NCI-H1105 treated with DMSO at 0.1 percent for 48 hours (cell line): ENCODE measurements around the gene CTTNBP2.
A peak's percentile ranks its signal among the peaks of the same experiment; 100 is the strongest.

Experiments used
- DNase-seq: peaks from one replicate; lab custom pipeline; 2025; lab: John Stamatoyannopoulos, UW

The CTTNBP2 gene, protein sequence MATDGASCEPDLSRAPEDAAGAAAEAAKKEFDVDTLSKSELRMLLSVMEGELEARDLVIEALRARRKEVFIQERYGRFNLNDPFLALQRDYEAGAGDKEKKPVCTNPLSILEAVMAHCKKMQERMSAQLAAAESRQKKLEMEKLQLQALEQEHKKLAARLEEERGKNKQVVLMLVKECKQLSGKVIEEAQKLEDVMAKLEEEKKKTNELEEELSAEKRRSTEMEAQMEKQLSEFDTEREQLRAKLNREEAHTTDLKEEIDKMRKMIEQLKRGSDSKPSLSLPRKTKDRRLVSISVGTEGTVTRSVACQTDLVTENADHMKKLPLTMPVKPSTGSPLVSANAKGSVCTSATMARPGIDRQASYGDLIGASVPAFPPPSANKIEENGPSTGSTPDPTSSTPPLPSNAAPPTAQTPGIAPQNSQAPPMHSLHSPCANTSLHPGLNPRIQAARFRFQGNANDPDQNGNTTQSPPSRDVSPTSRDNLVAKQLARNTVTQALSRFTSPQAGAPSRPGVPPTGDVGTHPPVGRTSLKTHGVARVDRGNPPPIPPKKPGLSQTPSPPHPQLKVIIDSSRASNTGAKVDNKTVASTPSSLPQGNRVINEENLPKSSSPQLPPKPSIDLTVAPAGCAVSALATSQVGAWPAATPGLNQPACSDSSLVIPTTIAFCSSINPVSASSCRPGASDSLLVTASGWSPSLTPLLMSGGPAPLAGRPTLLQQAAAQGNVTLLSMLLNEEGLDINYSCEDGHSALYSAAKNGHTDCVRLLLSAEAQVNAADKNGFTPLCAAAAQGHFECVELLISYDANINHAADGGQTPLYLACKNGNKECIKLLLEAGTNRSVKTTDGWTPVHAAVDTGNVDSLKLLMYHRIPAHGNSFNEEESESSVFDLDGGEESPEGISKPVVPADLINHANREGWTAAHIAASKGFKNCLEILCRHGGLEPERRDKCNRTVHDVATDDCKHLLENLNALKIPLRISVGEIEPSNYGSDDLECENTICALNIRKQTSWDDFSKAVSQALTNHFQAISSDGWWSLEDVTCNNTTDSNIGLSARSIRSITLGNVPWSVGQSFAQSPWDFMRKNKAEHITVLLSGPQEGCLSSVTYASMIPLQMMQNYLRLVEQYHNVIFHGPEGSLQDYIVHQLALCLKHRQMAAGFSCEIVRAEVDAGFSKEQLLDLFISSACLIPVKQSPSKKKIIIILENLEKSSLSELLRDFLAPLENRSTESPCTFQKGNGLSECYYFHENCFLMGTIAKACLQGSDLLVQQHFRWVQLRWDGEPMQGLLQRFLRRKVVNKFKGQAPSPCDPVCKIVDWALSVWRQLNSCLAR (N-terminal part only)

DNA sequence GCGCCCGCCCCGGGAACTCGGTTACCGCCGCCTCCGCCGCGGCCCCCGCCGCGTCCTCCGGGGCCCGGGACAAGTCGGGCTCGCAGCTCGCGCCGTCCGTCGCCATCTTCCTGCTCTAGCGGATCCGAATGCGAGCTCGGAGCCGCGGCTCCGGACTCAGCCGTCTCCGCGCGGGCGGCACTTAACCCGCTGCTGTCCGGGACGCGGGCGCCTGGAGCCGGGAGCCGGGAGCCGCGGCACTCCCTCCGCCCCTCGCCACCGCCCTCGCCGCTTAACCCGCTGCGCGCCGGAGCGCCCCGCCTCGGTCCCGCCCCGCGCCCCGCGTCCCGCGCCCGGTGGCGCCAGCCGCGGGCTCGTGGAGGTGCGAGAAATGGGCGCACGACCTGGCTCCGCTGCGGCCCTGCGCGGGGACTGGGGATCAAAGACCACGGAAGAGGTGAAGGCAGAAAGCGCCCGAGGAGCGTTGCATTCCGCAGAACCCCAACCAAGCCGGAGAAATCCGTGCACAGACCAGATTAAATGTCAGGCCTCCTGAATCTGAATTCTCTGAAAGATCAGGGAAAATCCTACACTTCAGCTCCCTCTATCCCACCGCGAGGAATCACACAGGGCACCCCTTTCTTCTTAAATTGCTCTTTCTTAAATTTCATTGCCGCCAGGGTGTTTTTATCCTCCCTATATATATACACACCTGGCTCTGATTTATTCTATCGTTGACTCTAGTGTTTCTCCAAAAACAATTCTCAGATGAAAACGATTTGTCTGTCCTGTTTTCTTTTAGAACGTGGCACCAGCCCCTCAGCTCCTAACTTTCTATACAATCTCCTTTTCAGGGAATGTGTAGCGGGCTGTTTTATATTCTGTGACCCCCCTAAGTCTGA lies at the start of gene CTTNBP2:
TSS of gene CTTNBP2 (minus strand) at position 132 of the 881 bp plus-strand sequence. CDS start at position 106, 26 bp downstream.
- DNase-seq: peak; percentile 19

DNA sequence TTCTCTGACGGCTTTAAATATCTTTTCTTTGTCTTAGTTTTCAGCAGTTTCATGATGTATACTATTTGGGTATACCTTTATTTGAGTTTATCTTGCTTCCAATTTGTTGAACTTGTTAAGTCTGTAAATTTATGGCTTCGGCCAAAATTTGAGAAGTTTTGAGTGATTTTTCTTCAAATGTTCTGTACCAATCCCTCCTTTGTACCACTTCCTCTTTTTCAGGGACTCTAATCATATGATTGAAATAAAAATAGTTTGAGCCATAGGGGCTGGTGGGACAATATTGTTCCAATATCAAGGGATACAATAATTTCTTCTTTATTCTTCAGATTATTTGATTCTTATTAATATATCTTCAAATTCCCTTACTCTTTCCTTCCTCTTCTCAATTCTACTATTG lies 43.1 kb upstream of the CTTNBP2 start:
- no peak for DNase-seq

DNA sequence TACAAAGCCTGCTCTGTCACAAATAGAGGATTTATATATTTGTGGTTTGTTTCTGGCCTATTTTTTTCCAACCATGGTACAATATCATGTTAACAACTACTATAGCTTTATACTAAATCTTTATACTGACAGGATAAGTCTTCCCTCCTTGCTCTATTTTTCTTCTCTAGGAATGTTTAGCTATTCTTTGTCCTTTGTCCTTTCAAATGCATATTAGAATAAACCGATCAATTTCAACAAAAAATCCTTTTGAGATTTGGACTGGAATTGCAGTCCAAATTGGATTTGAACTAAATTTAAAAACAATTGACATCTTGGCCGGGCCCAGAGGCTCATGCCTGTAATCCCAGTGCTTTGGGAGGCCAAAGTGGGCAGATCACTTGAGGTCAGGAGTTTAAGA lies 39.2 kb upstream of the CTTNBP2 start:
- no peak for DNase-seq

DNA sequence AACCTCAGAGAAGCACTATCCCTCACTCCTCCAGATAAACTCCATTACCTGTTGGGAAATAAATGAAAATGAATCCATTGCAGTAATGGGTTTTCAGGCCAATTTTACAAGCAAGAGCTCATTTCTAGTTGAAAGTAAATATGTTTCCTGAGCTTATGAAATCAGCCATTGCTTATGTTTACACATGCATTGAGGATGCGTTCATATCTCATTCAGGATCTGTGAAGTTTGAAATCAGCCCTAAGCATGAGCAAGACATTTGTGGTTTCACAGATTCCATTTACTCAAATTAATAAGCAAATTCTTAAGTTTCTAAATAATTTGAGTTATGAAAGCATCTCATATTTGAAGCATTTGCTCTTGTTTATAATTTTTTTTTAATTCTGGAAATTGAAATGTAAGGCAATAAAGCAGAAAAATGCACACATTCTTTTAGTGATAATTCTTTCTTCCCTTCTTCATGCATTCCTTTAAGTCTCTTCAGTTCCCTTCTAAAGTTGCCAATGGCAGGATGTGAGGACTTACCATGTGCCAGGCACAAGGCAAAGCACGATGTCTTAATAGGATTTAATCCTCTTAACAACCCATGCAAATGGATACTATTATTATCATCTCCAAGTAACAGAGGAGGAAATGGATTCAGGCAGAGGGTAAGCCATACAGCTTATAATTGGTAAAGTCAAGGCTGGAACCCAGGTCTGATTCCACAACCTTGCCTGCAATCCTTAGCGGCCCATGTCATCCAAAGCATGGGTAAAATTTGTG lies 35.0 kb upstream of the CTTNBP2 start:
- no peak for DNase-seq

DNA sequence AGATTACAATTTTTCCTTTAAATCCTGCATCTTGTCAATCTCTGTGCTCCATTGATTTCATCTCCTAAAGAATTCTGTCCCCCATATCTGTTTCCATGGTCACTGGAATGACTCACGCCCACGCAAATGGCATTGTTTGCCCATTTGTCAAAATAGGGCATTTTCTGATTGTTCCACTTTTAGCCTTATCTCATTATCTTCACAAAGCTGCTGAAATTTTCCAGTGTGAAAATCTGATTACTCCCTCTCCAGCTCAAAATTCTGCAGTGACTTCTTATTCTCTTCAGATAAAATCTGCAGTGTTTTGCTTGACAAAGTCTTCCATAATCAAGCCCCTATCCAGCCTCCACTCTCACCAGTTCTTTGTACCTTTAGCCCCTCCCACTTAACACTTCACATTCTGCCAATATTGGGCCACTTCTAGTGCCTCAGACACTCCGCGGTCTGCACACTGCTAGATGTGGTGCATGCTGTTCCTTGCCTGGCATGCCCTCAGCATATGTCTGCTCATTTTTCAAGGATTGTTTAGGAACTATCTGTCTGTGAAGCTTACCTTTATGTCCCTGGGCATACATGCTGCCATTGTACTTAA lies 33.9 kb upstream of the CTTNBP2 start:
- DNase-seq: no peak

DNA sequence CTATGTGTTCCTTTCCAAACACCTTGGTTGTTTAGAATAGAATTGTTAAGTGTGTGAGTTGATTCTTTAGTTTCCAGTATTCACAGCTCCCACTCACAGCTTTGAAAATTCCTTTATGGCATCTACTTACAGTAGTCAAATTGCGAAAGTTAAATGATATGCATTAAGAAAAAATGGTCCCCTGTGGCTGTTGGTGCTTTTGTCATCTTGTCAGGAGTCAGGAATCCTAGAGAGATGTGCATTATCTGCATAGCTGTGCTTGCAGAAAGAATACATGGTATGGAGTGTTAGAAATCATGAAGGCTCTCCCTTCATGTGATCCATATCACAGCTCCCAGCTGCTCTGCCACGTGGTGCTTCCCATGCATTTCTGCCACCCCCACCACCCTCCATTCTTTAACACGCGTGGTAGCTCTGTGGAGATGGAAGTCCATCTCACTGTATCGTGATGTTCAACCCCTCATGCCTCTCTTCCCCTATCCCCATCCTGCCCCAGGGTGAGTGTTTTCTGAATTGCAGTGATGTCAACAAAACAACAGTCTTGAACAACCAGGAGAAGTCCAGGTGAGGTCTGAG lies 29.2 kb upstream of the CTTNBP2 start:
- no peak for DNase-seq

DNA sequence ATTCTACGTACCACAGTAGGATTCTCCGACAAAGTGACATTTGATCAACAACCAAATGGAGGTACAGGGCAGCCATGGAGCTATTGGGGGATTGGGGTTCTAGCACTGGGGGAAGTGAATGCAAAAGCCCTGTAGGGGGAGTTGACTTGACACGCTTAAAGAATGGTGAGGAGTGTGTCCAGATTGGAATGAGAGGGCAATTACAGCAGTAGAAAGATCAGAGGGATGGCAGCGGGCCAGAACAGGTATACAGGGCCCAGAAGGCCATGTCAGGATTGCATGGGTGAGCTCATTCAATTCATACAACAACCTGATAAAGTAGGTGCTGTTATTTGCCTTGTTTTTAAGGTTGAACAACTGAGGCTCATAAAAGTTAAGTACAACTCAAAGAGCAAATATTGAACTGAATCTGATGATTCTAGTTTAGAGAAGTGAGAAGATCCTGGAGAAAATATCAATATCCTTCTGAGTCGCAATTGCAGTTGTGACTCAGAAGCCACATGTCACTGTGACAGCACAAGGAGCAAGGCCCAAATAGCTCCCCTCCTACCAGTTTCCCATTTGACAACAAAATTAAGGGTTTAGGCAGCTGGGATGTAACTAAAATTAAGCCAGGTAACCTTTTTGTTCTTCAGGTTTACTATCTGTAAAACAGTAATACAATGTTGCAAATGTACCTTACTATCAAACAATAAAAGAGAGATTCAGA lies 28.0 kb upstream of the CTTNBP2 start:
- peak; percentile 34 for DNase-seq

DNA sequence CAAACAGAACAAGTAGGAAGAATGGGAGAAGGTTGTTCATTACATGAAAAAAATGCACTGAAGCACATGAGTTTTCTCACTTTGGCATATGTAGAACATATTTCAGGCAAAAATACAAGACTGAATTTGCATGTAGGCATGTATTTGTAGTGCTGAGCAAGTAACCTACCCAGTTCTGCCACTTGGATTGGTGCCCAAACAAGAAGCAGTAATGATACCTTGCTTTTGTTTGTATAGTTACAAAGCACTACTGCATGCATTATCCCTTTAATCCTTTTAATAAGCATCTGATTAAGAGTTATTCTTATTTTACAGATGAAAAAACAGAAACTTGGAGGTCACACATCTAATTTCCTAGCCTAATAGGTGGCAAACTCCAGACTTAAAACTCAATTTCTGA lies 23.1 kb upstream of the CTTNBP2 start:
- peak; percentile 43 for DNase-seq

DNA sequence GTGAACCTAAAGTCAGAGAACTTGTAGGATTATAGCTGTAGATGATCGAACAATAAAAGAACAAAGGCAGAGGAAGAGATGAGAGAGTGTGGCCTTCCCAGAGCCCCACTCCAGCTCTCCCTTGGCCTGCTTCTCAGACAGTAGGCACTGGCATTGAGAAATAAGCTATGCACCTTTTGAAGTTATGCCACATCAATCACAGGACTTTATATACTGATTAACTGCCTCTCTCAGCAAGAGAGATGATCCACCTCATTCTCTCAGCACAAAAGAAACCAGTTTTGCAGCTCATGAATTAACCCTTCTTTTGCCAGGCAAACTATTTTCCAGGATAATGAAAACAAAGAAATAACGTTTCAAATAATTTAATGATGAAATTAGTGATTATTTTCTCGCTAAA lies 22.0 kb upstream of the CTTNBP2 start:
- DNase-seq: no peak

DNA sequence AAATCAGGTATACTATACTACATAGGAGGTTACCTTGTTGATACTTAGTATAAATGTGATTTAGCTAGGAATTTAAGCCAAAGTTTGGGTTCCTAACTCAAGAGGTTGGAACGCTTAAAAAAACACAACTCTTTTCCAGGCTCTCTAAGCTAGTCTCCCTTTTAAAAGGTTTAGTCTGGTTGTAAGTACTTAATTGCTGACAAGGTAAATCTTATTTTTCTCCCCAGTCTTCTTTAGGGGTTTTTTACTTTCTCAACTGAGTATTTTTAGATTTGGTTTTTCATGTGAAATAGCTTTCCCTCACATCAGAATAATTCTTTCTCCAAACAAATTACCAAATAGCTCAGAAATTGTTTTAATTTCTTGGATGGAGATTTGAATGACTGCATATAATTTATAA lies 20.8 kb upstream of the CTTNBP2 start:
- DNase-seq: no peak

DNA sequence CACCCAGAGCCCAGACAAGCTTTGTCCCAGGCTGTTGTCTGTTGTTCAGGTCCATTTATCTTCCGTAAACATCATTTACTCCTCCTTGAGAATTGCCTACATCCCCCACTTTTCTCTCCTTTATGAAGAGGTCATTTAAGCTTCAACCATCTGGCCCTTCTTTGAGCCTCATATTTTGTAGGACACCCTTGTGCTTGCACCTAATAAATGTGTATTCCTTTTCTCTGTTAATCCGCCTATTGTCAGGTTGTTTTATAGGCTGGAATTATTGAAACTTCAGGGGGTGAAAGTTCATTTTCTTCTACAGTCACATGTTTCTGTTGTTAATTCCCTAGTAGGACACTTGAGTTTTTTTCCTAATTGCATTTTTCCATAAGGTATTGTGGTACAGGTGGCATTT lies 19.6 kb upstream of the CTTNBP2 start:
- DNase-seq: no peak

DNA sequence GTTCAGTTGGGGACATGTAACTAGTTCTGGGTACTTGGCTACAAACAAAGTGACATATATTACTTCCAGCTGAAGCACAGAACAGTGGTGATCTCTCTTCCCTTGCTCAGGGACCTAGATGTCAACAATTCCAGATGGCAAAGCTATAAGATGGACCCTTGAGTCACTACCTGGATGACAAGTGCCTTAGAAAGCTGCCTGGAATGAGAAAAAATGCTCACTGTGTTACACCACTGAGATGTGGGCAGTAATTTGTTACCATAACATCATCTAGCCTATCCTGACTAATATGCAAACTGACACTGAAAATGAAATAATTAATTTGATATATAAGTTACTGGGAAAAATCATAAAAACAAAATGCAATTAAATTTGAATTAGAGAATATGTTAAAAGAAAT lies 16.4 kb upstream of the CTTNBP2 start:
- no peak for DNase-seq

DNA sequence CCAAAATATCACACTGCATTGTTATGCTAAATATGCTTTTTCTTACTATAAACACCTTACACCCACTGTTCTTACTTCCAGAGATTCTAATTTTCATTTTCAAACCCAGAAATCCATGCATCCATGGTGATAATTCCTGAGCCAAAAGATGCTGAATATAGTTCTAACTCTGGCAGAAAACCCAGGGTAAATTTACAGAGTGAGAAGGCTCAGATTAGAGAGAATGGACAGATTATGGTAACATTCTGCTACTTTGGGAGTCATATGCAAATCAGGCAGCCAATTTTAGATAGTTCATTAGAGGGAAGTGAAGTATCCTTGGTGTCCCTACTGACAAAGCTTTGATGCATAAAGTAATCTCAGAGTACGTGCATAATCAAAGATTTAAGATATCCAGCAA lies 15.4 kb upstream of the CTTNBP2 start:
- DNase-seq: no peak

DNA sequence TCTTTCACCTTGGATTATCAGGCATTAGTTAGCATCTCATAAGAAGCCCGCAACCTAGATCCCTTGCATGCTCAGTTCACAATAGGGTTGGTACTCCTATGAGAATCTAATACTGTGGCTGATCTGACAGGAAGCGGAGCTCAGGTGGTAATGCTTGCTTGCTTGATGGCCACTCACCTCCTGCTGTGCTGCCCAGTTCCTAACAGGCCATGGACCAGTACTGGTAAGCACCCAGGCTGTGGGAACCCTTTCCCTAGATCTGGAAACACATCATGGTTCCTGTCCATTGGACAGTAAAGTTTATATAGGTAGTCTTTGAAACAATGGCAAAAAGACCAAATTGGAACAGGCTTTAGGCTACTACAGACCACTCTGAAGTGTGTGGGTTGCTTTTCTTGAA lies 9.4 kb upstream of the CTTNBP2 start:
- DNase-seq: no peak

DNA sequence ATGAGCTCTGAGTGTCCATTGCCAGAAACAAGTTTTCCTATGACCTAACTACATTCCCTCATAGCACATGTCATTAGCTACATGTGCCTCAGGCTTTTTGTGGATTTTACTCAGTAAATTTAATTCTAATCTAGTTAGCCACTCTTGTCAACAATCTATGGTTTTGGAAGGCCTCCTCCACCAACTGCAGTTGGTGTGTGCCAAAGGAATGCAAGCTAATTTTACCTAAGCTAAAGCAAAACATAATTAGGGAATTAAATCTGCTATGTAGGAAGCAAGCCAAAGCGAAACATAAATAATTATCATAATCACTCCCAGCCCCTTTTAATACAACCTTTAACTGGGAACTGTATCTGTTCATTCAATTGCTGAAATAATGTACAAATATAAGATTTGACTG lies 3.5 kb upstream of the CTTNBP2 start:
- DNase-seq: peak; percentile 9

DNA sequence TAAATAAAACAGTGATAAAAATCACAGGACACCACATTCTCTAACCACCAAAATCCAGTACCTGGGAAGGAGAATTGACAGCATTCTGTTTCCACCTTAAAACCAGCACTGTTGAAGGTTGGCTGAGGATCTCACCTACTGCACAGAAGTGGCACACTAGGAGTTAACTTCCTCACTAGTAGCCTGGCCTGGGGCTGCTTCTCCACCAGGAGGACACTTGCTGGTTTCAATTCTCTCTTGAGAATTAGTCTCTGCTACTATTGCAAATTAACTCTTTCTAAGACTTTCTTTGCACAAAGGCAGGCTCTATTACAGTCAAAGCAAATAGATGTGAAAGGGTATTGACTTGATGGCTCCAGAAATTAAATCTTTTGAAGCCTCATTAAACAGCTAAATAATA lies 2.3 kb upstream of the CTTNBP2 start:
- DNase-seq: no peak

DNA sequence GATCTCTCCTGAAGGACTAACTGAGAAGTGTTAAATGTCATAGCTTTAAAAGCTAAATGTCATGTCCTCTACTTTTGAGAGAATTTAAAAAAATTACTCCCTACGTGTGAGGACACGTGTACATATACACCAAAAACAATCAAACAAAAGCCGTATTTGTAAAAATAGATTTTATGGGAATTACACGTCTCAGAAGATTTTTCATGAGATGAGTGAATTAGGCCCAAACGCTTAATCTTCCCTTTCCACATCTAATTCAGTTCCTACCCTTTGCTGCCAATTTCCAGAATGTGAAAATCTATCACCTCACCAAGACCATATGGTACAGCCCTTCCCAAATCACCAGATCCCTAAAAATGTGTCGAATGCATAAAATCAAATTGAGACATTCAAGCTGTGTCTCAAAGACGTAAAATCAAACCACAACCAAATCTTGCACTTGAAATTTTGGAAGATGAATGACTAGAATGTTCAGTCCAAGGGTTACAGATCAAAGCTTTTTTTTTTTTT lies 1.0 kb upstream of the CTTNBP2 start:
- DNase-seq: no peak

DNA sequence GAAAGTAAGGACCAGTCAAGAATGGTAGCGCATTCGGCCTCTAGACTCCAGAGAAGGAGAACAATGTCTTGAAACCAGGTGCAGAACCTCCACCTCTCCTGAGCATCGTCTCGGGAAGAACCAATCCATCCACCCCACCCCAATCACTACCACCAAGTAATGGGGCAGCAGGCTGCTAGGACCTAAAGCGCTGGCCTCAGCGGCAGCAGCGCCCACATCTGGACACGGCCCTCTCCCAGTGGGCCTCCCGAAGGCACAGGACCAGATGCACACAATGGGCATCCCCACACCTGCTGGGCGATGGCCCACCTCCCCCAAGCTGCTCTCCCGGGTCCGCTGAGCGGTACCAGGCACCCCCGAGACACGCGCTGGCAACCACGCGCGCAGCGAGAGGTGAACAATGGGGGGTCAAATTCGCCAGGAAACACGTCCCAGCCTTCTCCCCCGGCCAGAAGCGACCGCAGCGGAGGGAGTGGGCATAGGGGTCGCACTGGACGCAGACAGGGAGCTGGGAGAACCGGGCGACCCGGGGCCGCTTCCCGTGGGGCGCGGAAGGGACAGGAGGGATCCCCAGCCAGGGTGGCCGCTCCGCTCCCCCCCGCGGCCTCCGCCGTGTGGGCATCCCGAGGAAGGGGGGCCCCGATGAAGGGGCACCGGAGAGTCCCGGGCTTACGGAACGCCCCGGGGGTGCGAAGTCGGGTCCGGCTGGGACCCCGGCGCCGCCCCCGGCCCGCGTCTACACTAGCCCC lies 506 bp downstream of the CTTNBP2 start:
- DNase-seq: no peak
